ENCODE data around the gene SCRT2. TPM values are rescaled to one million over a fixed set of nuclear protein-coding genes. Genes with fewer than 3 reads are reported as not detected.

SCRT2 gene
- total RNA-seq, 1 donor from 2014 or later, result not detected

DNA sequence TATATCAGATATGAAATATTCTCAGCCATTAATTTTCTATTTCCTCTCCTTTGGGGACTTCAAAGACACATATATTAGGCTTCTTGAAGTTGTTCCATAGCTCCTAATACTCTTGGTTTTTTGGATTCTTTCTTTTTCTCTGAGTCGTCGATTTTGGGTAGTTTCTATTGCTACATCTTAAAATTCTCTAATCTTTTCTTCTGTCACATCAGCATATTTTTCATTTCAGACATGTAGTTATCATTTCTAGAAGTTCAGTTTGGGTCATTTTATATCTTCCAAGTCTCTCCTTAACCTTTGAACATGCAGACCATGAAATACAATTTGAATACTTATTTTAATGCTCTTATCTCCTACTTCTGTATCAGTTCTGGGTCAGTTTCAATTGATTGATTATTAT, 38.9 kb upstream of the SCRT2 start:
- peaks cover 16 to 36% (median 20%) of the 10 kb centered on the region in 3 donors for H3K27me3 ChIP-seq (ENCODE audit: control insufficient read depth in 3 of 3, insufficient read depth in 3 of 3, low read length in 3 of 3)
- H3K27ac ChIP-seq (ENCODE audit: low read depth, low read length), result no peak overlapping the region
- H3K36me3 ChIP-seq (ENCODE audit: control insufficient read depth in 3 of 3, insufficient read depth in 3 of 3, low read length in 3 of 3), result no peaks in the 10 kb centered on the region
- no peak overlapping the region for H3K4me3 ChIP-seq (ENCODE audit: low read length in 3 of 3)
- H3K9me3 ChIP-seq (ENCODE audit: control insufficient read depth in 3 of 3, low read length in 3 of 3), result no peaks in the 10 kb centered on the region
- peaks cover 0 to 1% (median 0%) of the 10 kb centered on the region in 3 donors for H3K4me1 ChIP-seq (ENCODE audit: control insufficient read depth in 3 of 3, insufficient read depth in 3 of 3, low read length in 3 of 3)
- H3K9ac ChIP-seq (ENCODE audit: low read depth in 1 of 3, low read length in 3 of 3), result no peak overlapping the region

DNA sequence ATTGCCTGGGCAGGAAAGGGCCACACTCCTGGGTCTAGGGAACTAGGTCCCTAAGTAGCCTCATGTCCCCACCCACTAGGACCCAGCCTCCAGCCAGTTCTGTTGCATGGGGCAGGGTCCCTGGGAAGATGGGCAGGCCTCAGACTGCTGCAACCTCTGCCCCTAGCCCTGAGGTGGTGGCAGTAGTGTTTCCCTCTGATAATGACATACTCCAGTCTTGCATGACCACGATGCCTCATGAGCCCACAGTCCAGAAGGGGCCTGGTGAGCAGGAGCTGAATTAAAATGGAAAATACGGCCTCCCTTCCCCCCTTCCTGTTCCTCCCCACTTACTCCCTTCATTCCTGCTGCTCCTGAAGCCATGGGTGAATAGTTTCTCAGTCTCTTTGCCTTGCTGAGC, 36.0 kb upstream of the SCRT2 start:
- Histone ChIP-seq H3K4me1 (ENCODE audit: control insufficient read depth in 3 of 3, insufficient read depth in 3 of 3, low read length in 3 of 3) (peaks cover 0 to 3% (median 0%) of the 10 kb centered on the region in 3 donors), H3K9ac (ENCODE audit: low read depth in 1 of 3, low read length in 3 of 3) (no peak overlapping the region), H3K27me3 (ENCODE audit: control insufficient read depth in 3 of 3, insufficient read depth in 3 of 3, low read length in 3 of 3) (peaks cover 24 to 29% (median 25%) of the 10 kb centered on the region in 3 donors), H3K4me3 (ENCODE audit: low read length in 3 of 3) (no peak overlapping the region), H3K27ac (ENCODE audit: low read depth, low read length) (no peak overlapping the region), H3K9me3 (ENCODE audit: control insufficient read depth in 3 of 3, low read length in 3 of 3) (peaks cover 0 to 4% (median 0%) of the 10 kb centered on the region in 3 donors), H3K36me3 (ENCODE audit: control insufficient read depth in 3 of 3, insufficient read depth in 3 of 3, low read length in 3 of 3) (no peaks in the 10 kb centered on the region)

DNA sequence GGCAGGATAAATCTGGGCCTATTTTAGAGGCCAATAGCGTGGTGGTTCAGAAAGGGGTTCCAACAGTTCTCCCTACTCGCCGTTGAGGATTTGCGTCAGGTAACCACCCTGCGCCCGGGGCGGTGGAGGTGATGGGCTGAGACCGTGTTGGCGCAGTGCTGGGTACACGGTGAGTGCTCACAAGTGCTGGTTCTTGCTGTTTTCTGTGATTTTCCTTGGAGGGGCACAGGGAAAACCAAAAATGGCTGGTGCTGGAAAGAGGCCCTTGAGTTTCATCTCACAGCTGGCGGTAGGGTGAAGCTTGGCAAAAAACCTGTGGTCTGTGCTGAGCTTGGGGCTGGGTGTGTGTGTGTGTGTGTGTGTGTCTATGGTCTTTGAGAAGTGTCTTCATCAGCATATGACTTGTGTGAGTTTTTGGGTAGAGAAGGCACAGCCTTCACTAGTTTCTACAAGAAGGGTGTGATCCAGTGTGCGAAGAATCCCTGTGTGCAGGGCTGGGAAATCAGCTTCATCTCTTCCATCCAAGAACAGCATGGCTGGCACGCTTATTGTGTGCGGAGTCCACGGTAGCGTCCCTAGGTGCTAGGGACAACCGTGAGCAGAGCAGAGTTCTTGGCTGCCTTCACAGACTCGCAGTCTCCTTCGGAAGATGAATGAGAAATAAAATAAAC, 35.3 kb upstream of the SCRT2 start:
- Histone ChIP-seq H3K9ac (ENCODE audit: low read depth in 1 of 3, low read length in 3 of 3) (no peak overlapping the region), H3K27ac (ENCODE audit: low read depth, low read length) (no peak overlapping the region), H3K4me3 (ENCODE audit: low read length in 3 of 3) (no peak overlapping the region), H3K4me1 (ENCODE audit: control insufficient read depth in 3 of 3, insufficient read depth in 3 of 3, low read length in 3 of 3) (peaks cover 0 to 3% (median 0%) of the 10 kb centered on the region in 3 donors), H3K9me3 (ENCODE audit: control insufficient read depth in 3 of 3, low read length in 3 of 3) (peaks cover 0 to 4% (median 0%) of the 10 kb centered on the region in 3 donors), H3K36me3 (ENCODE audit: control insufficient read depth in 3 of 3, insufficient read depth in 3 of 3, low read length in 3 of 3) (no peaks in the 10 kb centered on the region), H3K27me3 (ENCODE audit: control insufficient read depth in 3 of 3, insufficient read depth in 3 of 3, low read length in 3 of 3) (peaks cover 24 to 32% (median 28%) of the 10 kb centered on the region in 3 donors)

DNA sequence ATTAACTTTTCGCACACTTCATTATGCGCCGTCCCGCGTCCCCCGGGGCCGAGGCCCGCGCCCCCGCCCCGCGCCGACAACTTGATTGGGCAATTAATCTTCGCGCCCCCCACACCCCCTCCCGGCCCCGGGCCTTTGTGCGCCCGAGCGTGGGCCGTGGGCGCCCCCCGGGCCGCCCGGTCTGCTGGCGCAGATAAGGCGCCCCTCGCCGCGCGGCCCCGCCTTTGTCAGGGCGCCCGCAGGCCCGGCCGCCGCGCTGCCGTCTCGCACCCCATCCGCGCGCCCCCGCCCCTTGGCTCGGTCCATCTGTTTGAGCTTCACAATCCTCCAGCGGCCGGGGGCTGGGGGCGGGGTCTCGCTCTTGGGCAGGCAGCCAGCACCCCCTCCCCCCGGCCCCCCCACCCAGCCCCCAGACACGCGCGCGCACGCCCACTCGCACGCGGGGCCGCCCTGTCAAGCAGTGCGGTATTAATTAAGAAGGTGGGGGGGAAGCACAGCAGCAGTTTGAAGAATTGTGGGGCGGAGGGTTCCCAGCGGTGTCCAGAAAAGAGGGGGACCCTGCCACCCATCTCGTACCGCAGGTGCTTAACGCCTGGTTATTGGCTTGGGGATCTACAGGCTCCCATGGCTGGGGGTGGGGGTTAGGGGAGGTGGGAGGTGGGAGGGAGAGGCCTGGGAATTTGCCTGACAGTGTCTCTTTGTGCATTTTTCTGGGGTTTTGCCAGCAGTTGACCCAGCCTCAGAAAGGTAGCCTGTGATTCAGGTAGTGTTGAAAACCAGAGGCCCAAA, 34.6 kb upstream of the SCRT2 start:
- H3K9me3 ChIP-seq (ENCODE audit: control insufficient read depth in 3 of 3, low read length in 3 of 3), result peaks cover 0 to 4% (median 0%) of the 10 kb centered on the region in 3 donors
- H3K4me1 ChIP-seq (ENCODE audit: control insufficient read depth in 3 of 3, insufficient read depth in 3 of 3, low read length in 3 of 3), result peaks cover 0 to 3% (median 0%) of the 10 kb centered on the region in 3 donors
- H3K4me3 ChIP-seq (ENCODE audit: low read length in 3 of 3), result no peak overlapping the region
- no peaks in the 10 kb centered on the region for H3K36me3 ChIP-seq (ENCODE audit: control insufficient read depth in 3 of 3, insufficient read depth in 3 of 3, low read length in 3 of 3)
- H3K9ac ChIP-seq (ENCODE audit: low read depth in 1 of 3, low read length in 3 of 3), result no peak overlapping the region
- peaks cover 24 to 35% (median 25%) of the 10 kb centered on the region in 3 donors for H3K27me3 ChIP-seq (ENCODE audit: control insufficient read depth in 3 of 3, insufficient read depth in 3 of 3, low read length in 3 of 3)
- no peak overlapping the region for H3K27ac ChIP-seq (ENCODE audit: low read depth, low read length)

DNA sequence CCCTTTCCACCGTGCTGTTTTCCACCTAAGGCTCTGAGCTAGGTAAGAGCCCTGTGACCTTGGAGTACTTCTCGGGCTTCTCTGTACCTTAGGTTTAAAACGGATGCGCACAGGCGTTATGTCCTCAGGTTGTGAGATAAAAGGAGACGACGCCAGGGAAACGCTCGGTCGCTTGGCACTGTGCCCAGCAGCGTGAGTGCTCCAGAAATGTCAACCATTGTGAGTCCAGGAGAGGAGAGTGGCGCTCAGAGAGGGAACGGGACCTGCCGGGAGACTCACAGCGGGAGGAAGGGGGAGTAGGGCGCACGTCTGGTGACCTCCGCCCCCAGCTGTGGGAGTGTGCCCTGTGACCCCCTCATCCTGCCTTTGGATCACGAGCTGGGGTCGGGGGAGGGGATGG, 33.8 kb upstream of the SCRT2 start:
- Histone ChIP-seq H3K9me3 (ENCODE audit: control insufficient read depth in 3 of 3, low read length in 3 of 3) (peaks cover 0 to 4% (median 0%) of the 10 kb centered on the region in 3 donors), H3K27me3 (ENCODE audit: control insufficient read depth in 3 of 3, insufficient read depth in 3 of 3, low read length in 3 of 3) (peaks cover 24 to 35% (median 25%) of the 10 kb centered on the region in 3 donors), H3K36me3 (ENCODE audit: control insufficient read depth in 3 of 3, insufficient read depth in 3 of 3, low read length in 3 of 3) (no peaks in the 10 kb centered on the region), H3K4me3 (ENCODE audit: low read length in 3 of 3) (no peak overlapping the region), H3K4me1 (ENCODE audit: control insufficient read depth in 3 of 3, insufficient read depth in 3 of 3, low read length in 3 of 3) (peaks cover 0 to 3% (median 0%) of the 10 kb centered on the region in 3 donors), H3K9ac (ENCODE audit: low read depth in 1 of 3, low read length in 3 of 3) (no peak overlapping the region), H3K27ac (ENCODE audit: low read depth, low read length) (no peak overlapping the region)

DNA sequence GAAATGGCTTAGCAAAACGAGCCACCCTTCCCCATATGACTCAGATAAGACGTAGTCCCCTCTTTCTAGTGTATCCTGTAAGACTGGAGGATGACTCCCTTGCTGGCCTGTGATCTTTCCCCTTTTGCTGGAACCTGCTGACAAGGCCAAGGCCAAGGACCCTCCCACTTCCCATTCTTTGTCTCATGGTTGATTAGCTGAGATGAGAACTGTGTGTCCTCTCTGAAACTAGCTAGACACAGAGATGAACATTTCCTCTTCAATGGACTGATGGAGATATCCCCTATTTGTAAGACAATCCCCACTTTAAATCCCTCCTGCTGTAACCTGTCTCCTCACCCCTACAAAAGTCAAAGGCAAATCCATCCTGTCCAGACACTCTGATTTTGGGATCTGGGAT, 33.4 kb upstream of the SCRT2 start:
- H3K36me3 ChIP-seq (ENCODE audit: control insufficient read depth in 3 of 3, insufficient read depth in 3 of 3, low read length in 3 of 3), result no peaks in the 10 kb centered on the region
- H3K9ac ChIP-seq (ENCODE audit: low read depth in 1 of 3, low read length in 3 of 3), result no peak overlapping the region
- H3K4me1 ChIP-seq (ENCODE audit: control insufficient read depth in 3 of 3, insufficient read depth in 3 of 3, low read length in 3 of 3), result peaks cover 0 to 3% (median 0%) of the 10 kb centered on the region in 3 donors
- peaks cover 0 to 4% (median 0%) of the 10 kb centered on the region in 3 donors for H3K9me3 ChIP-seq (ENCODE audit: control insufficient read depth in 3 of 3, low read length in 3 of 3)
- H3K4me3 ChIP-seq (ENCODE audit: low read length in 3 of 3), result no peak overlapping the region
- H3K27ac ChIP-seq (ENCODE audit: low read depth, low read length), result no peak overlapping the region
- peaks cover 24 to 35% (median 25%) of the 10 kb centered on the region in 3 donors for H3K27me3 ChIP-seq (ENCODE audit: control insufficient read depth in 3 of 3, insufficient read depth in 3 of 3, low read length in 3 of 3)

DNA sequence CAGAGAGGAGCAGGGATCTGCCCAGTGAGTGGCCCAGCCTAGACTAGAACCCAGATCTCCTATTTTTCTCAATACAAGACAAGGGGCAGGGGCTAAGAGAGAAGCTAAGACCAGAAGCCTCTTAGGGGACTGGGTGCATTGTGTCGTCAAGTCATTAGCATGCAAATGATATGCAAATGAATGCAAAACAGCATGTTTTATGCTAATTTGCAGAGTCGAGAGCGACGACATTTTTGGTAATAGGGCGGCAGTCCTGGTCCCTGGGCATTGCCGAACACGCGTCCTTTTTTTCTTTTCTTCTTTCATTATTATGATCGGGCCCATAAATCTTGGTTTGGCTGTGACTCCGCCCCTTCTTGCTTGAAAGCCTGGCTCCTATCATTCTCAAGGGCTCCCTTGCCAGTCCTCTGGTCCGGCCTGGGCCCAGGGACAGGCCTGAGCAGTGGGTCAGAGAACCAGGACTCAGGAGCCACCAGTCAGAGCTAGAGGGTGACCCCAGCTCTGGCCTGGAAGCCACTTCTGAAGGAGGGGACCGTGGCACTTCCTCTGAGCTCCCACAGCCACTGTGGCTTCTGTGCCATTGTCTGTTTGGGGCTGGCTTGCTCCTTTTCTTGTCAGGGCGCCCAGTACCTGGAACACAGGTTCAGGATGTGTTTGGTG, 32.0 kb upstream of the SCRT2 start:
- H3K4me3 ChIP-seq (ENCODE audit: low read length in 3 of 3), result no peak overlapping the region
- H3K9me3 ChIP-seq (ENCODE audit: control insufficient read depth in 3 of 3, low read length in 3 of 3), result peaks cover 0 to 4% (median 0%) of the 10 kb centered on the region in 3 donors
- H3K27me3 ChIP-seq (ENCODE audit: control insufficient read depth in 3 of 3, insufficient read depth in 3 of 3, low read length in 3 of 3), result peaks cover 24 to 35% (median 25%) of the 10 kb centered on the region in 3 donors
- H3K27ac ChIP-seq (ENCODE audit: low read depth, low read length), result no peak overlapping the region
- no peak overlapping the region for H3K9ac ChIP-seq (ENCODE audit: low read depth in 1 of 3, low read length in 3 of 3)
- H3K4me1 ChIP-seq (ENCODE audit: control insufficient read depth in 3 of 3, insufficient read depth in 3 of 3, low read length in 3 of 3), result peaks cover 0 to 3% (median 0%) of the 10 kb centered on the region in 3 donors
- H3K36me3 ChIP-seq (ENCODE audit: control insufficient read depth in 3 of 3, insufficient read depth in 3 of 3, low read length in 3 of 3), result no peaks in the 10 kb centered on the region

DNA sequence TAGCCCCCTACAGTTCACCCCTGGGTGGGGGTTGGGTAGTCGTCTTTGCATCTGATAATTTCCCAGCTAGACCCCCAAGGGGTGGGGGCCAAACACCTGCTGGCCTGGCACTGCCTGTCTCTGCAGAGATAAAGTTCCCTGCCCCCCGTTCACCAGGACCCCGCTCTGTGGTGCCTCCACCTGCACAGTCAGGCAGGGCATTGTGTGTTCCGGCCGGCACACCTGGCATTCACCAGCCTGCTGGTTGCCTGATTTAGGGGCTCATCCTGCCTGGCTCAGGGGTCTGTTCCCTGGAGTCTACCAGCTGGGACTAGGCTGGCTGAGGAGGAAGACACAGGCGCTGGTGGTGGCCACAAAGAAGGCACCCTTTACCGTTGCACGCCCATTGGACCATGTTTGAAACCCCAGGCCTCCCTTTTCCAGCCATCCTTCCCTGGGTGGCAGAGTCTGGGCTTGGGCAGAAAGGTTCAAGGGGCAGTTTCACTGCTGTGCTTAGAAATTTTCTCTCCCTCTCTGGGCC, 30.8 kb upstream of the SCRT2 start:
- Histone ChIP-seq H3K4me3 (ENCODE audit: low read length in 3 of 3) (no peak overlapping the region), H3K4me1 (ENCODE audit: control insufficient read depth in 3 of 3, insufficient read depth in 3 of 3, low read length in 3 of 3) (peaks cover 0 to 8% (median 7%) of the 10 kb centered on the region in 3 donors), H3K27me3 (ENCODE audit: control insufficient read depth in 3 of 3, insufficient read depth in 3 of 3, low read length in 3 of 3) (peaks cover 18 to 31% (median 20%) of the 10 kb centered on the region in 3 donors), H3K9ac (ENCODE audit: low read depth in 1 of 3, low read length in 3 of 3) (no peak overlapping the region), H3K27ac (ENCODE audit: low read depth, low read length) (no peak overlapping the region), H3K36me3 (ENCODE audit: control insufficient read depth in 3 of 3, insufficient read depth in 3 of 3, low read length in 3 of 3) (no peaks in the 10 kb centered on the region), H3K9me3 (ENCODE audit: control insufficient read depth in 3 of 3, low read length in 3 of 3) (peaks cover 0 to 4% (median 0%) of the 10 kb centered on the region in 3 donors)

DNA sequence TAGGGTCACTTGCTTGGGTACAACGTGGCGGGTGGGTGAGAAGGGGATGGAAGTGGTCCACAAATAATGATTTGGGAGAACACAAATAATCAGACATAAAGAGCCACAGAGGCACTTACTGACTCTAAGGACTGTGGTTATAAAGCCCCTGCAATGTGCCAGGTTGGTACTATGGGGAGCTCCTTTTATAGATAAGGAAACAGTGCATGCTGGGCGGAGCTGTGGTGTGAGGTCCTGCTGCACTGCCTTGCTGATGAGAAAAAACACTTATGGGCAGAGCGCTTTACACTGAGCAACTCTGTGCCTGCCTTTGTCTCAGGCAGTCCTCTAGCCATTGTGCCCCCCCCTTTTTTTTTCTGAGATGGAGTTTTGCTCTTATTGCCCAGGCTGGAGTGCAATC, 29.1 kb upstream of the SCRT2 start:
- peaks cover 0 to 4% (median 0%) of the 10 kb centered on the region in 3 donors for H3K9me3 ChIP-seq (ENCODE audit: control insufficient read depth in 3 of 3, low read length in 3 of 3)
- no peak overlapping the region for H3K27ac ChIP-seq (ENCODE audit: low read depth, low read length)
- H3K27me3 ChIP-seq (ENCODE audit: control insufficient read depth in 3 of 3, insufficient read depth in 3 of 3, low read length in 3 of 3), result peaks cover 9 to 24% (median 10%) of the 10 kb centered on the region in 3 donors
- no peaks in the 10 kb centered on the region for H3K36me3 ChIP-seq (ENCODE audit: control insufficient read depth in 3 of 3, insufficient read depth in 3 of 3, low read length in 3 of 3)
- H3K4me1 ChIP-seq (ENCODE audit: control insufficient read depth in 3 of 3, insufficient read depth in 3 of 3, low read length in 3 of 3), result peaks cover 4 to 18% (median 16%) of the 10 kb centered on the region in 3 donors
- H3K9ac ChIP-seq (ENCODE audit: low read depth in 1 of 3, low read length in 3 of 3), result no peak overlapping the region
- H3K4me3 ChIP-seq (ENCODE audit: low read length in 3 of 3), result no peak overlapping the region

Measured in skeletal muscle tissue (tissue), 4 donors.